ENCODE measurements around the gene IMPDH2. TPM values are rescaled to one million over a fixed set of nuclear protein-coding genes. Genes with fewer than 3 reads are reported as not detected.

Gene IMPDH2
- total RNA-seq, 2 experiments from 2014 or later = 227 to 229 TPM

DNA sequence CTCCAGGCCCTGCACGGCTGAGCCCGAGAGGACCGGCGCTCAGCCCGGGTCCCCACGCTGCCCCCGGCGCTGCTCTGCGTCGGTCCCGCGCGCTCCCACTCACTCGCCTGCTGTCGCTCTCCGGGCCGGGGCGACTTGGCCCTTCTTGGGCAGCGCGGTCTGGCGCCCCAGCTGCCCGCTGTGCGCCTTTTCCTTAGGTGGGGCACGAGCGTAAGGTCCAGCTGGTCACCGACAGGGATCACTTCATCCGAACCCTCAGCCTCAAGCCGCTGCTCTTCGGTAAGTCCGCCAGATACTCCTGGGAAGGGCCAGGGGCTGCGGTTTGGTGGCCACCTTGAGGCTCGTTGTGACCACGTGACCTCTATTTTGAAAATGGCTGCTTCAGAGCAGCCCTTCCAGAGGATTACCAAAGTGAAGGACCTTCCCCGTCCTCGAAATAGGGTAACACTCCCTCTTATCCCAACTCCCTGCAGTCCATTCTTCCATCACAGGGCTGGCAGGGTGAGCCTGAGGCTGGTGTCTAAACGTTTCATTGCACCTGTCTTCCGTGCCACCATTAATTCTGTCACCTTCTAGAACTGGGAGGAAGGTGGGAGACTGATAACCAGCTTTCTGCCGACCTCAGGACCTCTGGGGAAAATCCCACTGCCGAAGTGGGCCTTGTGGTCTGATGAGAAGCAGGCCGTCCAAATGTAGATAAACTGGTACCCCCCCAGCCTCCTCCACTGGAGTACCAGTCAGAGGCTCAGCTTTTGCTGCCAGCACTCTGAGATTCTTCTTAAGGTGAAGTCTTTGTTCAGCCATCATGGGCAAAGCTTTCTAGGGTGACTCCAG is 38.3 kb downstream of the IMPDH2 start:
- DNase-seq (peak; percentile 63), ATAC-seq (peak; percentile 32)
- no peaks in the 10 kb centered on the region for H3K27me3 Mint-ChIP-seq (ENCODE audit: low read depth)
- peaks cover 56% of the 10 kb centered on the region for H3K4me1 Mint-ChIP-seq (ENCODE audit: low read depth)
- H3K36me3 Mint-ChIP-seq (ENCODE audit: low read depth) = peaks cover 23% of the 10 kb centered on the region
- CTCF ChIA-PET = interaction anchor here (1.2 to 15.6 kb wide), 7 partner anchors 12 to 306 kb away, joined by 3 to 319 read pairs (median 3); partner anchors contain the start of genes DALRD3, IMPDH2, NDUFAF3 and QRICH1
- peak overlapping the region; percentile 89 for H3K27ac Mint-ChIP-seq
- H3K9me3 Mint-ChIP-seq (ENCODE audit: insufficient read depth) = no peaks in the 10 kb centered on the region
- POLR2A ChIA-PET = interaction anchor here (0.9 to 7.7 kb wide), 7 partner anchors 16 to 103 kb away, joined by 3 to 73 read pairs (median 11); partner anchors contain the start of genes ARIH2, DALRD3, IMPDH2 and NDUFAF3
- peak overlapping the region; percentile 89 for H3K4me3 Mint-ChIP-seq

DNA sequence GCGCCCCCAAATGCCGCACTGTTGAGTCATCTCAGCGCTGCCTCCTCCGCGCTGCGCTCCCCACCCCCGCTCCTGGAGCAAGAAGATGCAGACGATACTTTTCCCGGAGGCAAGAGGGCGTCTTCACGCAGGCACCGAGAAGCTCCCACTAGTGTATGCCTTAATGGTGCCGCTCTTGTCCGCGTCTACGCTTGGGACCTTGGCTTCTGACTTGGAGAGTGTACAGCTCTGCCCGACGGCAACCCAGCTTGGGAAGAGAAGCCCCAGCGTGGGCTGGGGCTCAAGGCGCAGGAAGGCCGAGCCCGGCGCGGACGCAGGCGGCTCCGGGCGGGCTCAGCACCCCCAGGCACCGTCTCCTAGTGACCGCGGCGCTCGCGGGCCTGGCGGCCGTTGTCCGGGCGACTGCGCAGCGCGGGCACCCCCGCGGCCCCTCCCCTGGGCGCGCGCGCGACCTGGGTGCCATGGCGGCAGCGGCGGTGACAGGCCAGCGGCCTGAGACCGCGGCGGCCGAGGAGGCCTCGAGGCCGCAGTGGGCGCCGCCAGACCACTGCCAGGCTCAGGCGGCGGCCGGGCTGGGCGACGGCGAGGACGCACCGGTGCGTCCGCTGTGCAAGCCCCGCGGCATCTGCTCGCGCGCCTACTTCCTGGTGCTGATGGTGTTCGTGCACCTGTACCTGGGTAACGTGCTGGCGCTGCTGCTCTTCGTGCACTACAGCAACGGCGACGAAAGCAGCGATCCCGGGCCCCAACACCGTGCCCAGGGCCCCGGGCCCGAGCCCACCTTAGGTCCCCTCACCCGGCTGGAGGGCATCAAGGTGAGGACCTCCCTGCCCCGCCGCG is 39.2 kb downstream of the IMPDH2 start, which contains the start of gene P4HTM:
Gene P4HTM, plus strand, starts transcription at position 446 of the 840 bp plus-strand sequence. Its CDS starts 16 bp downstream, at position 462.
- Mint-ChIP-seq H3K4me1 (ENCODE audit: low read depth) (peaks cover 54% of the 10 kb centered on the region), H3K9me3 (ENCODE audit: insufficient read depth) (no peaks in the 10 kb centered on the region), H3K27ac (peak within 1 kb of the TSS; percentile 93), H3K4me3 (peak within 1 kb of the TSS; percentile 91), H3K36me3 (ENCODE audit: low read depth) (peaks cover 22% of the 10 kb centered on the region), H3K27me3 (ENCODE audit: low read depth) (no peaks in the 10 kb centered on the region)
- ChIA-PET CTCF (interaction anchor here (1.0 to 15.6 kb wide), 7 partner anchors 13 to 168 kb away, joined by 3 to 319 read pairs (median 3); partner anchors contain the start of genes ARIH2, DALRD3, IMPDH2 and NDUFAF3), POLR2A (interaction anchor here (0.6 to 7.7 kb wide), 12 partner anchors 7 to 688 kb away, joined by 3 to 73 read pairs (median 5); partner anchors contain the start of genes DALRD3, IMPDH2, NDUFAF3 and QRICH1)
- ATAC-seq (peak; percentile 80), DNase-seq (peak; percentile 86)

DNA sequence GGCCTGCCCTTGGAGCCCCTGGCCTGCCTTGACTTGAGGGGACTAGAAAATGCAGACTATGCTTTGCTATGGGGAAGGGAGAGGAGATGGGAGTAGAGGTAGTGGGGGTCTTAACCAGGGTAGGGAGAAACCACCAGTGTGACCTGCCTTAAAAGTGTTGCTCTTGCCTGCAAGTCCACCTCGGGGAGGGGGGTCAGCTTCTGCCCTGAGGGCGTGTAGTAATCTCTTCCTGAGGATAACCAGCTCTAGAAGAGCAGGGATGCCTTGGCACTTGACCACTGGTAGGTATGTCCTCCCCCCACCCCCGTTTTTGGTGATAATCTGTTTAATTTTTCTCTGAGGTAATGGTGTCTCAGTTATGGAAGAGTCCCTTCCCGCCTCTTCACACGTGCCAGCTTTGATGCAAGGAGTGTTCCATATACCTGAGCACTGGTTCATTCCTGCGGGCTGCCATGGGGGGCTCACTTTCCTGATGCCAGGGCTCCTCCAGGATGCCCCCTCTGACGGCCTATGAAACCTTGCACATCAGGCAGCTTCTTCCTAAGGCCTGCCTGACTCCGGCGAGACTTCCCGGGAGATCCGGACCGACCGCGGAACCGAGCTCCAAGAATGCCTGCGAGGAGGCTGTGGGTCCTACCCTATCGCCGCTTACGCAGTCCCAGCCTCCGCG is 39.9 kb downstream of the IMPDH2 start:
- no peaks in the 10 kb centered on the region for H3K9me3 Mint-ChIP-seq (ENCODE audit: insufficient read depth)
- ChIA-PET CTCF (interaction anchor here (1.0 to 15.6 kb wide), 8 partner anchors 13 to 181 kb away, joined by 3 to 319 read pairs (median 3); partner anchors contain the start of genes ARIH2, DALRD3, IMPDH2 and NDUFAF3), POLR2A (interaction anchor here (0.6 to 7.7 kb wide), 12 partner anchors 8 to 687 kb away, joined by 3 to 73 read pairs (median 5); partner anchors contain the start of genes DALRD3, IMPDH2, NDUFAF3 and QRICH1)
- H3K27me3 Mint-ChIP-seq (ENCODE audit: low read depth) = no peaks in the 10 kb centered on the region
- peak overlapping the region; percentile 93 for H3K27ac Mint-ChIP-seq
- DNase-seq (no peak), ATAC-seq (no peak)
- H3K4me3 Mint-ChIP-seq = peak overlapping the region; percentile 91
- H3K4me1 Mint-ChIP-seq (ENCODE audit: low read depth) = peaks cover 49% of the 10 kb centered on the region
- H3K36me3 Mint-ChIP-seq (ENCODE audit: low read depth) = peaks cover 18% of the 10 kb centered on the region

DNA sequence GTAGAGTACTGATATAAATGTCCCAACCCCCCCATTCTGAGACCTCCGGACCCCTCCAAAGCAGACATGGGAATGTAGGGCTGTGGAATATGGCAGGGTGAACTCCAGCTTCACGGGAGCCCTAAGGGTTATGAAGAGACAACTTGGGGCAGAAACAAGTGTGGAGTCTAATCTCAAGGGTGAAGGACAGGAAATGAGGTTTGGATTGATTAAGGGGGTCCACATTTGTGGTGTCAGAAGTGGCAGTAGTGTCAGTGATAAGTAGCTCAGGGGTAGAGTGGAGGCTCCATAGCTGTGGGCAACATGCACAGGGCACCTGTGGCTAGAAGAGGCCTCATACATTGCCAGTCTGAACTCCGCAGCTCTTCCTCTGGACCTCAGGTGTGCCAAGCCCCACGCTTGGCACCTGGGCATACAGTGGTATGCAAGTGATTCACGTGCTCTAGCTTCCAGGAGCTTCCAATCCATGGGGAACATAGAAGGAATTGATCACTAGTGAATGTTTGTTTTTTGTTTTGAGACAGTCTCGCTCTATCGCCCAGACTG is 43.3 kb downstream of the IMPDH2 start:
- Mint-ChIP-seq H3K36me3 (ENCODE audit: low read depth) (peaks cover 37% of the 10 kb centered on the region), H3K9me3 (ENCODE audit: insufficient read depth) (no peaks in the 10 kb centered on the region), H3K27me3 (ENCODE audit: low read depth) (no peaks in the 10 kb centered on the region), H3K4me1 (ENCODE audit: low read depth) (peaks cover 25% of the 10 kb centered on the region), H3K27ac (no peak overlapping the region), H3K4me3 (no peak overlapping the region)
- ATAC-seq (no peak), DNase-seq (no peak)
- CTCF ChIA-PET = interaction anchor here (15.6 kb wide), 1 partner anchor 29 kb away, joined by 319 read pairs; the partner anchor contains the start of genes DALRD3, NDUFAF3 and WDR6
- POLR2A ChIA-PET = interaction anchor here (0.7 to 7.7 kb wide), 2 partner anchors 21 to 35 kb away, joined by 3 to 73 read pairs; partner anchors contain the start of gene WDR6

DNA sequence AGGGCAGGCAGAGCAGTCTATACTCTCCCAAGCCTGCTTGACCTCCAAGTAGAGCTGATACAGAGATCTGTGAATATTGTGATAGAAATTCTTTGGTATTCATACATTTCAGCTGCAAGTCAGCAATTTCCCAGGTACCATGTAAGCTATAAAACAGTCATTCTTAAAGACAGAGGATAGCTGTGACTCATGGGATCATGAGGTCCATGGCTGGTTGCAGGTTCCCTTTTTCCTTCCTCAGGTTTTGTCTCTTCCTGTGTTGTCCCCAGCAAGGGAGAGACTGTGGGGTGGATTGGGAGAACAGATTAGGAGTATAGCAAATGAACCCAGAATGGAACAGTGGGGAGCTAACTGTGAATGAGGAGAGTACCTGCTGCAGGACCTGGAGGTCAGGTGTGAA is 44.5 kb downstream of the IMPDH2 start:
- DNase-seq (no peak), ATAC-seq (no peak)
- Mint-ChIP-seq H3K27ac (no peak overlapping the region), H3K9me3 (ENCODE audit: insufficient read depth) (no peaks in the 10 kb centered on the region), H3K36me3 (ENCODE audit: low read depth) (peaks cover 44% of the 10 kb centered on the region), H3K4me3 (no peak overlapping the region), H3K4me1 (ENCODE audit: low read depth) (peaks cover 24% of the 10 kb centered on the region), H3K27me3 (ENCODE audit: low read depth) (no peaks in the 10 kb centered on the region)
- ChIA-PET POLR2A (interaction anchor here (0.9 kb wide), 1 partner anchor 23 kb away, joined by 5 read pairs; the partner anchor contains the start of gene WDR6), CTCF (interaction anchor here (0.7 to 15.6 kb wide), 3 partner anchors 10 to 45 kb away, joined by 3 to 319 read pairs (median 3); partner anchors contain the start of genes DALRD3, IMPDH2, NDUFAF3 and WDR6)

DNA sequence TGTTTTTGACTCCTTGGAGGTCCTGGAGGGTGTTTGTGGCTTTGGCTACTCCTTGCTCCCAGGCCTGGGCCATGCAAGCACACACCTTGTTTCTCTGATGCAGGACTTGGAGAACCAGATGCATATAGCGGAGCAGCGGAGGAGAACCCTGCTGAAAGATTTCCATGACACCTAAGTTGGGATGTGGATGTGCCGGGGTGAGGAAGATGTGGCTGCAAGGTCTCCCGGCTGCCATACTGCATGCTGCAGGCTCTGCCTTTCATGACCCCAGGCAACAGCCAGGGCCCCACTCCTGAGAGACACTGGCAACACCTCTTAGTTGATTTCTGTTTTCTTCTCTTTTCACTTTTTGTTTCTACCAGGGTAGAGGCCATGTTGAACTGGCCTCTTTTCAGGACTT is 46.1 kb downstream of the IMPDH2 start:
- no peak for DNase-seq
- peaks cover 11% of the 10 kb centered on the region for H3K4me1 Mint-ChIP-seq (ENCODE audit: low read depth)
- no peak overlapping the region for H3K4me3 Mint-ChIP-seq
- ChIA-PET POLR2A (no interaction called here), CTCF (interaction anchor here (15.6 kb wide), 1 partner anchor 32 kb away, joined by 319 read pairs; the partner anchor contains the start of genes DALRD3, NDUFAF3 and WDR6)
- ATAC-seq = no peak
- H3K27me3 Mint-ChIP-seq (ENCODE audit: low read depth) = no peaks in the 10 kb centered on the region
- H3K27ac Mint-ChIP-seq = no peak overlapping the region
- H3K36me3 Mint-ChIP-seq (ENCODE audit: low read depth) = peaks cover 49% of the 10 kb centered on the region
- no peaks in the 10 kb centered on the region for H3K9me3 Mint-ChIP-seq (ENCODE audit: insufficient read depth)

DNA sequence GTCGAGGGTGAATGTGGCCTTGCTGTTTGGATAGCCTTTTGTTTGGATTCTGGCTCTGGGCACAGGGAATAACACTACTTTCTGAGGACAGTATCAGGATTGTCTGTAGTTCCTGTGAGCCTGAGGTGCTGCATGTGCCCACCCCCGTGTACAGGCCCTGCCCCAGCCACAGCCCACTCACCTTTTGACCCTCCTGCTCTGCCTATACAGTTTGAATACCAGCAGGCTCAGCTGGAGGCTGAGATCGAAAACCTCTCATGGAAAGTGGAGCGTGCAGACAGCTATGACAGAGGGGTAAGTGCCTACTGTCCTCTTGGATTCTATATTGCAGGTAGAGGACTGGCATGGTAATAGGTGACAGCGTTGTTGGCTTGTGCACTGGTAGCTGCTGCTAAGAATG is 46.5 kb downstream of the IMPDH2 start:
- ChIA-PET CTCF (no interaction called here), POLR2A (no interaction called here)
- no peaks in the 10 kb centered on the region for H3K27me3 Mint-ChIP-seq (ENCODE audit: low read depth)
- no peak overlapping the region for H3K4me3 Mint-ChIP-seq
- DNase-seq (no peak), ATAC-seq (no peak)
- no peaks in the 10 kb centered on the region for H3K9me3 Mint-ChIP-seq (ENCODE audit: insufficient read depth)
- H3K36me3 Mint-ChIP-seq (ENCODE audit: low read depth) = peaks cover 53% of the 10 kb centered on the region
- H3K4me1 Mint-ChIP-seq (ENCODE audit: low read depth) = peaks cover 8% of the 10 kb centered on the region
- H3K27ac Mint-ChIP-seq = no peak overlapping the region

DNA sequence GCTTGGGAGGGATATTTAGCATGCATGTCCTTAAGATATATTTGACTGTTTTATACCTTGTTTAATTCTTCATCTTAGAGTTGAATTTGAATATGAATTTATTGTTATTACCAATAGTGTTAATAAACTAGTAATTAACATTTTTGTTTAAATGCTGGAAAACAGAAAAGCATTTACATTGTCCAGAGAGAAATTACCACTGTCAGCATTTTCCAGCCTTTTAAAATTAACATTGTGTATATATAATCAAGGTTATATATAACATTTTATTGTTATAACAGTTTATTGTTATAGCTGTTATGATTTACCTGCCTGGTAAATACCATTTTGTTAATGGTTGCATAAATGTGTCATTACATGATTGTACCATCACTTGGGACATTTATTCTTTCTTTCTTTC is 47.2 kb downstream of the IMPDH2 start:
- POLR2A ChIA-PET = interaction anchor here (1.0 kb wide), 1 partner anchor 64 kb away, joined by 3 read pairs; the partner anchor contains the start of gene ARIH2
- CTCF ChIA-PET = no interaction called here

DNA sequence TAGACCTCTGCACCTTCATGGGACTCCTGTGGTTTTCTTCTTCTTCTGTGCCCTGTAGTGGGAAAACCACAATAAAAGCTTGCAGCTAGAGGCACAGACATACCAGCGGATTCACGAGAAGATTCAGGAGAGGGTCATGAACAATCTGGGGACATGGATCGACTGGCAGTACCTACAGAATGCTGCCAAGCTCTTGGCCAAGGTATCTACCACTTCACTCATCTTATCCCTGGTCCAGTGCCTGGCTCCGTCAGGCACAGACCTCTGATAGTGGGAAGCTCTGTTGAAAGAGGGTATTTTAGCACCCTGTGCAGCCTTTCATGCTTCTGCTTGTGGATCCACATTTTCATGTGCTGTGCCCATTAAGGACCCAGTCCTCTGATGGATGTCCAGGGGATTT is 48.9 kb downstream of the IMPDH2 start:
- ATAC-seq (no peak), DNase-seq (no peak)
- POLR2A ChIA-PET = interaction anchor here (1.3 kb wide), 1 partner anchor 27 kb away, joined by 4 read pairs; the partner anchor contains the start of gene WDR6
- H3K27ac Mint-ChIP-seq = no peak overlapping the region
- no peaks in the 10 kb centered on the region for H3K4me1 Mint-ChIP-seq (ENCODE audit: low read depth)
- no peaks in the 10 kb centered on the region for H3K9me3 Mint-ChIP-seq (ENCODE audit: insufficient read depth)
- no peaks in the 10 kb centered on the region for H3K27me3 Mint-ChIP-seq (ENCODE audit: low read depth)
- peaks cover 52% of the 10 kb centered on the region for H3K36me3 Mint-ChIP-seq (ENCODE audit: low read depth)
- CTCF ChIA-PET = no interaction called here
- no peak overlapping the region for H3K4me3 Mint-ChIP-seq

More for the DNA sequence above, 47.2 kb downstream of the IMPDH2 start:
- no peaks in the 10 kb centered on the region for H3K27me3 Mint-ChIP-seq (ENCODE audit: low read depth)
- no peak overlapping the region for H3K4me3 Mint-ChIP-seq
- DNase-seq (no peak), ATAC-seq (no peak)
- no peak overlapping the region for H3K27ac Mint-ChIP-seq
- H3K4me1 Mint-ChIP-seq (ENCODE audit: low read depth) = peaks cover 6% of the 10 kb centered on the region
- peaks cover 54% of the 10 kb centered on the region for H3K36me3 Mint-ChIP-seq (ENCODE audit: low read depth)
- H3K9me3 Mint-ChIP-seq (ENCODE audit: insufficient read depth) = no peaks in the 10 kb centered on the region

DNA sequence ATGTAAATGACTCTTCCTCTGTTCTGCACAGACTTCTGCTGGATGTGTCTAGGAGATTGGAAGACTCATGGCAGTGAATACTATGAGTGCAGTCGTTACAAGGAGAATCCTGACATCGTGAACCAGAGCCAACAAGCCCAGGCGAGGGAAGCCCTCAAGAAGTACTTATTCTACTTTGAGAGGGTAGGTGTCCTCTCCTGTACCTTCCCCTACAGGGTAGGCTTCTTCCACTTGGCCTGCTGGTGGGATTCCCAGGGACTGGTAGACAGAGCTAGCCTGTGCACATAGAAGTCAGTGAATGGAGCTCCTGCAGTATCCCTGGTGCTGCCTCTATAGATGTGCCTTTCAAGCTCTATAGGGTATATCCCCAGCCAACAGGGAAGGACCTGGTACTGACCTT is 49.7 kb downstream of the IMPDH2 start:
- no peak overlapping the region for H3K4me3 Mint-ChIP-seq
- no peaks in the 10 kb centered on the region for H3K9me3 Mint-ChIP-seq (ENCODE audit: insufficient read depth)
- ChIA-PET POLR2A (interaction anchor here (1.3 kb wide), 1 partner anchor 28 kb away, joined by 4 read pairs; the partner anchor contains the start of gene WDR6), CTCF (no interaction called here)
- DNase-seq (no peak), ATAC-seq (no peak)
- peaks cover 3% of the 10 kb centered on the region for H3K4me1 Mint-ChIP-seq (ENCODE audit: low read depth)
- H3K27ac Mint-ChIP-seq = no peak overlapping the region
- H3K36me3 Mint-ChIP-seq (ENCODE audit: low read depth) = peaks cover 61% of the 10 kb centered on the region
- no peaks in the 10 kb centered on the region for H3K27me3 Mint-ChIP-seq (ENCODE audit: low read depth)
